ENCODE data around the gene AQP9.

The AQP9 gene

GRCh38 chr15:58136731-58137130, 1.4 kb upstream of the AQP9 start:
- Histone ChIP-seq H3K27ac (ENCODE audit: low read depth, low read length, poor library complexity, severe bottlenecking) (no peak overlapping the region), H3K36me3 (ENCODE audit: insufficient read depth, low read length) (no peaks in the 10 kb centered on the region), H3K9me3 (ENCODE audit: low read length) (no peaks in the 10 kb centered on the region), H3K4me1 (ENCODE audit: insufficient read depth, low read length, severe bottlenecking) (no peaks in the 10 kb centered on the region), H3K27me3 (ENCODE audit: insufficient read depth, low read length) (no peaks in the 10 kb centered on the region), H4K20me1 (ENCODE audit: insufficient read depth, low read length) (no peaks in the 10 kb centered on the region), H3K4me3 (ENCODE audit: low read depth, low read length, poor library complexity, severe bottlenecking) (no peak overlapping the region), H3F3A (ENCODE audit: insufficient read depth, low read length) (no peaks in the 10 kb centered on the region), H3K9me2 (ENCODE audit: low read depth, low read length) (no peaks in the 10 kb centered on the region), H2AFZ (ENCODE audit: low read length) (no peak overlapping the region), H3K4me2 (ENCODE audit: low read length) (no peak overlapping the region), H3K9ac (ENCODE audit: low read length) (no peak overlapping the region), H3K79me2 (ENCODE audit: insufficient read depth, low read length) (no peaks in the 10 kb centered on the region)
- no peak for TF ChIP-seq EZH2 (IDR thresholded peaks at IDR 0.05; ENCODE audit: borderline replicate concordance, low read length)
- no peak for TF ChIP-seq CTCF (IDR thresholded peaks at IDR 0.05; ENCODE audit: low read length)

- H3K4me2 ChIP-seq (ENCODE audit: low read length): no peak overlapping the region
- no peaks in the 10 kb centered on the region for H3F3A ChIP-seq (ENCODE audit: insufficient read depth, low read length)
- H3K36me3 ChIP-seq (ENCODE audit: insufficient read depth, low read length): no peaks in the 10 kb centered on the region
- H3K9me3 ChIP-seq (ENCODE audit: low read length): no peaks in the 10 kb centered on the region
- no peak overlapping the region for H3K27ac ChIP-seq (ENCODE audit: low read depth, low read length, poor library complexity, severe bottlenecking)
- TF ChIP-seq CTCF (IDR thresholded peaks at IDR 0.05; ENCODE audit: low read length): no peak
- no peak for TF ChIP-seq EZH2 (IDR thresholded peaks at IDR 0.05; ENCODE audit: borderline replicate concordance, low read length)
- no peaks in the 10 kb centered on the region for H3K4me1 ChIP-seq (ENCODE audit: insufficient read depth, low read length, severe bottlenecking)
- H3K27me3 ChIP-seq (ENCODE audit: insufficient read depth, low read length): no peaks in the 10 kb centered on the region
- no peaks in the 10 kb centered on the region for H4K20me1 ChIP-seq (ENCODE audit: insufficient read depth, low read length)
- no peak overlapping the region for H3K9ac ChIP-seq (ENCODE audit: low read length)
- no peak overlapping the region for H2AFZ ChIP-seq (ENCODE audit: low read length)
- no peak overlapping the region for H3K4me3 ChIP-seq (ENCODE audit: low read depth, low read length, poor library complexity, severe bottlenecking)
- no peaks in the 10 kb centered on the region for H3K79me2 ChIP-seq (ENCODE audit: insufficient read depth, low read length)
- H3K9me2 ChIP-seq (ENCODE audit: low read depth, low read length): no peaks in the 10 kb centered on the region
Measured at GRCh38 chr15:58137686-58138085, 495 bp upstream of the AQP9 start.

- Histone ChIP-seq H3K9ac (ENCODE audit: low read length) (no peak overlapping the region), H3K4me1 (ENCODE audit: insufficient read depth, low read length, severe bottlenecking) (no peaks in the 10 kb centered on the region), H3K27ac (ENCODE audit: low read depth, low read length, poor library complexity, severe bottlenecking) (no peak overlapping the region), H3K9me3 (ENCODE audit: low read length) (no peaks in the 10 kb centered on the region), H3K4me2 (ENCODE audit: low read length) (no peak overlapping the region), H4K20me1 (ENCODE audit: insufficient read depth, low read length) (no peaks in the 10 kb centered on the region), H3K4me3 (ENCODE audit: low read depth, low read length, poor library complexity, severe bottlenecking) (no peak overlapping the region), H3F3A (ENCODE audit: insufficient read depth, low read length) (no peaks in the 10 kb centered on the region), H3K9me2 (ENCODE audit: low read depth, low read length) (no peaks in the 10 kb centered on the region), H3K79me2 (ENCODE audit: insufficient read depth, low read length) (no peaks in the 10 kb centered on the region), H3K36me3 (ENCODE audit: insufficient read depth, low read length) (no peaks in the 10 kb centered on the region), H2AFZ (ENCODE audit: low read length) (no peak overlapping the region), H3K27me3 (ENCODE audit: insufficient read depth, low read length) (no peaks in the 10 kb centered on the region)
- TF ChIP-seq CTCF (IDR thresholded peaks at IDR 0.05; ENCODE audit: low read length) (no peak), EZH2 (IDR thresholded peaks at IDR 0.05; ENCODE audit: borderline replicate concordance, low read length) (no peak)
Measured at GRCh38 chr15:58139276-58139988, 1.3 kb downstream of the AQP9 start.

All from OCI-LY1 (cell line).